ENCODE measurements around the gene NPR3.

DNA sequence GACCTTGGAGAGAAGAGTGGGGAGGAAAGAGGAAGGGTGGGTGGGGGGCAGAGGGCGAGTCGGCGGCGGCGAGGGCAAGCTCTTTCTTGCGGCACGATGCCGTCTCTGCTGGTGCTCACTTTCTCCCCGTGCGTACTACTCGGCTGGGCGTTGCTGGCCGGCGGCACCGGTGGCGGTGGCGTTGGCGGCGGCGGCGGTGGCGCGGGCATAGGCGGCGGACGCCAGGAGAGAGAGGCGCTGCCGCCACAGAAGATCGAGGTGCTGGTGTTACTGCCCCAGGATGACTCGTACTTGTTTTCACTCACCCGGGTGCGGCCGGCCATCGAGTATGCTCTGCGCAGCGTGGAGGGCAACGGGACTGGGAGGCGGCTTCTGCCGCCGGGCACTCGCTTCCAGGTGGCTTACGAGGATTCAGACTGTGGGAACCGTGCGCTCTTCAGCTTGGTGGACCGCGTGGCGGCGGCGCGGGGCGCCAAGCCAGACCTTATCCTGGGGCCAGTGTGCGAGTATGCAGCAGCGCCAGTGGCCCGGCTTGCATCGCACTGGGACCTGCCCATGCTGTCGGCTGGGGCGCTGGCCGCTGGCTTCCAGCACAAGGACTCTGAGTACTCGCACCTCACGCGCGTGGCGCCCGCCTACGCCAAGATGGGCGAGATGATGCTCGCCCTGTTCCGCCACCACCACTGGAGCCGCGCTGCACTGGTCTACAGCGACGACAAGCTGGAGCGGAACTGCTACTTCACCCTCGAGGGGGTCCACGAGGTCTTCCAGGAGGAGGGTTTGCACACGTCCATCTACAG lies 760 bp downstream of the NPR3 start:
- TF ChIP-seq, protein P1, sequence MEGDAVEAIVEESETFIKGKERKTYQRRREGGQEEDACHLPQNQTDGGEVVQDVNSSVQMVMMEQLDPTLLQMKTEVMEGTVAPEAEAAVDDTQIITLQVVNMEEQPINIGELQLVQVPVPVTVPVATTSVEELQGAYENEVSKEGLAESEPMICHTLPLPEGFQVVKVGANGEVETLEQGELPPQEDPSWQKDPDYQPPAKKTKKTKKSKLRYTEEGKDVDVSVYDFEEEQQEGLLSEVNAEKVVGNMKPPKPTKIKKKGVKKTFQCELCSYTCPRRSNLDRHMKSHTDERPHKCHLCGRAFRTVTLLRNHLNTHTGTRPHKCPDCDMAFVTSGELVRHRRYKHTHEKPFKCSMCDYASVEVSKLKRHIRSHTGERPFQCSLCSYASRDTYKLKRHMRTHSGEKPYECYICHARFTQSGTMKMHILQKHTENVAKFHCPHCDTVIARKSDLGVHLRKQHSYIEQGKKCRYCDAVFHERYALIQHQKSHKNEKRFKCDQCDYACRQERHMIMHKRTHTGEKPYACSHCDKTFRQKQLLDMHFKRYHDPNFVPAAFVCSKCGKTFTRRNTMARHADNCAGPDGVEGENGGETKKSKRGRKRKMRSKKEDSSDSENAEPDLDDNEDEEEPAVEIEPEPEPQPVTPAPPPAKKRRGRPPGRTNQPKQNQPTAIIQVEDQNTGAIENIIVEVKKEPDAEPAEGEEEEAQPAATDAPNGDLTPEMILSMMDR (IDR thresholded peaks at IDR 0.05): no peak
- TF ChIP-seq POLR2AphosphoS5 (IDR thresholded peaks at IDR 0.05; ENCODE audit: low read depth, low read length): no peak; the same call in 1 of the 2 replicates
- no peak for TF ChIP-seq EZH2phosphoT487 (IDR thresholded peaks at IDR 0.05; ENCODE audit: borderline replicate concordance, low read depth)
- TF ChIP-seq RCOR1 (IDR thresholded peaks at IDR 0.05; ENCODE audit: low read length): no peak
- no peak for TF ChIP-seq EP300 (IDR thresholded peaks at IDR 0.05; ENCODE audit: borderline replicate concordance in 1 of 2, low read depth in 1 of 2, low read length in 1 of 2)
- TF ChIP-seq CHD2 (IDR thresholded peaks at IDR 0.05; ENCODE audit: low read length, partially characterized antibody): no peak
- no peak for TF ChIP-seq YY1 (IDR thresholded peaks at IDR 0.05; ENCODE audit: low read depth)
- TF ChIP-seq, protein P2, sequence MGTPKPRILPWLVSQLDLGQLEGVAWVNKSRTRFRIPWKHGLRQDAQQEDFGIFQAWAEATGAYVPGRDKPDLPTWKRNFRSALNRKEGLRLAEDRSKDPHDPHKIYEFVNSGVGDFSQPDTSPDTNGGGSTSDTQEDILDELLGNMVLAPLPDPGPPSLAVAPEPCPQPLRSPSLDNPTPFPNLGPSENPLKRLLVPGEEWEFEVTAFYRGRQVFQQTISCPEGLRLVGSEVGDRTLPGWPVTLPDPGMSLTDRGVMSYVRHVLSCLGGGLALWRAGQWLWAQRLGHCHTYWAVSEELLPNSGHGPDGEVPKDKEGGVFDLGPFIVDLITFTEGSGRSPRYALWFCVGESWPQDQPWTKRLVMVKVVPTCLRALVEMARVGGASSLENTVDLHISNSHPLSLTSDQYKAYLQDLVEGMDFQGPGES (IDR thresholded peaks at IDR 0.05; ENCODE audit: low read depth, low read length): no peak
- TF ChIP-seq RAD21 (IDR thresholded peaks at IDR 0.05; ENCODE audit: low read length): no peak
- no peak for TF ChIP-seq TCF12 (IDR thresholded peaks at IDR 0.05)
- TF ChIP-seq RFX5 (IDR thresholded peaks at IDR 0.05; ENCODE audit: low read length): no peak
- TF ChIP-seq, protein P3, sequence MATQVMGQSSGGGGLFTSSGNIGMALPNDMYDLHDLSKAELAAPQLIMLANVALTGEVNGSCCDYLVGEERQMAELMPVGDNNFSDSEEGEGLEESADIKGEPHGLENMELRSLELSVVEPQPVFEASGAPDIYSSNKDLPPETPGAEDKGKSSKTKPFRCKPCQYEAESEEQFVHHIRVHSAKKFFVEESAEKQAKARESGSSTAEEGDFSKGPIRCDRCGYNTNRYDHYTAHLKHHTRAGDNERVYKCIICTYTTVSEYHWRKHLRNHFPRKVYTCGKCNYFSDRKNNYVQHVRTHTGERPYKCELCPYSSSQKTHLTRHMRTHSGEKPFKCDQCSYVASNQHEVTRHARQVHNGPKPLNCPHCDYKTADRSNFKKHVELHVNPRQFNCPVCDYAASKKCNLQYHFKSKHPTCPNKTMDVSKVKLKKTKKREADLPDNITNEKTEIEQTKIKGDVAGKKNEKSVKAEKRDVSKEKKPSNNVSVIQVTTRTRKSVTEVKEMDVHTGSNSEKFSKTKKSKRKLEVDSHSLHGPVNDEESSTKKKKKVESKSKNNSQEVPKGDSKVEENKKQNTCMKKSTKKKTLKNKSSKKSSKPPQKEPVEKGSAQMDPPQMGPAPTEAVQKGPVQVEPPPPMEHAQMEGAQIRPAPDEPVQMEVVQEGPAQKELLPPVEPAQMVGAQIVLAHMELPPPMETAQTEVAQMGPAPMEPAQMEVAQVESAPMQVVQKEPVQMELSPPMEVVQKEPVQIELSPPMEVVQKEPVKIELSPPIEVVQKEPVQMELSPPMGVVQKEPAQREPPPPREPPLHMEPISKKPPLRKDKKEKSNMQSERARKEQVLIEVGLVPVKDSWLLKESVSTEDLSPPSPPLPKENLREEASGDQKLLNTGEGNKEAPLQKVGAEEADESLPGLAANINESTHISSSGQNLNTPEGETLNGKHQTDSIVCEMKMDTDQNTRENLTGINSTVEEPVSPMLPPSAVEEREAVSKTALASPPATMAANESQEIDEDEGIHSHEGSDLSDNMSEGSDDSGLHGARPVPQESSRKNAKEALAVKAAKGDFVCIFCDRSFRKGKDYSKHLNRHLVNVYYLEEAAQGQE (IDR thresholded peaks at IDR 0.05; ENCODE audit: low read depth, low read length): no peak
- TF ChIP-seq, protein P4, sequence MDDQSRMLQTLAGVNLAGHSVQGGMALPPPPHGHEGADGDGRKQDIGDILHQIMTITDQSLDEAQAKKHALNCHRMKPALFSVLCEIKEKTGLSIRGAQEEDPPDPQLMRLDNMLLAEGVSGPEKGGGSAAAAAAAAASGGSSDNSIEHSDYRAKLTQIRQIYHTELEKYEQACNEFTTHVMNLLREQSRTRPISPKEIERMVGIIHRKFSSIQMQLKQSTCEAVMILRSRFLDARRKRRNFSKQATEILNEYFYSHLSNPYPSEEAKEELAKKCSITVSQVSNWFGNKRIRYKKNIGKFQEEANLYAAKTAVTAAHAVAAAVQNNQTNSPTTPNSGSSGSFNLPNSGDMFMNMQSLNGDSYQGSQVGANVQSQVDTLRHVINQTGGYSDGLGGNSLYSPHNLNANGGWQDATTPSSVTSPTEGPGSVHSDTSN (IDR thresholded peaks at IDR 0.05): no peak
